ENCODE results near the gene EFCAB7. TPM values are rescaled to one million over a fixed set of nuclear protein-coding genes. Genes with fewer than 3 reads are reported as not detected.

Gene EFCAB7
- total RNA-seq, 1 experiment from 2014 or later: 9.6 TPM

DNA sequence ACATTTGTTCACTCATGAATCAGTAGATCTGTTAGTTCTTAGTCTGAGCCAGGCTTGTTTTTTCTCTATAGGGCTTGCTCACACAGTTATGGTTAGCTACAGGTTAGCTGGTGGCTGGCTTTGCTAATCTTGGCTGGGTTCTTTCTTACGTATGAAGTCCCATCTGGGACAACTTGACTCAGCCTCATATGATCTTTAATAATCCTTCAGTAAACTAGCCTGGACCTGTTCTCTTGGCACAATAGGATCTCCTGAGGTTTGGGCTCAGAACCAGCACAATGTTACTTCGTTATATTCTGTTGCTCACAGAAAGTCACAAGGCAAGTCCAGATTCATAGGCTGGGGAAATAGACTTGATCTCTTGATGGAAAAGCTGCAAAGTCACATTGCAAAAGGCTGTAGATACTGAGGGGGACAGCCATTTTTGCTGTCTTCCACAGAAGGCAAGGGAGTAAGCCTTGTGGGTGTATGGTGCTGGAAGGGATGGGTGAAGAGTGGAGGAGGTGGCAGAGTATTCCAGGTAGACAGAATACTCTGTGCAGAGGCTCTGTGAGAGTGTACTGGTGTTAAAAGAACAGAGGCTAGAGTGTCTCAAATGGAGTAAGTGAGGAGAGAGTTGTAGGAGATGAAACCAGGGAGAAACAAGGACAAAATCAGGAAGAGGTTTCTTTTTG, 24.4 kb downstream of the EFCAB7 start:
- BruUV-seq (replicated peaks): no TSS peak
- TF ChIP-seq, protein P1, sequence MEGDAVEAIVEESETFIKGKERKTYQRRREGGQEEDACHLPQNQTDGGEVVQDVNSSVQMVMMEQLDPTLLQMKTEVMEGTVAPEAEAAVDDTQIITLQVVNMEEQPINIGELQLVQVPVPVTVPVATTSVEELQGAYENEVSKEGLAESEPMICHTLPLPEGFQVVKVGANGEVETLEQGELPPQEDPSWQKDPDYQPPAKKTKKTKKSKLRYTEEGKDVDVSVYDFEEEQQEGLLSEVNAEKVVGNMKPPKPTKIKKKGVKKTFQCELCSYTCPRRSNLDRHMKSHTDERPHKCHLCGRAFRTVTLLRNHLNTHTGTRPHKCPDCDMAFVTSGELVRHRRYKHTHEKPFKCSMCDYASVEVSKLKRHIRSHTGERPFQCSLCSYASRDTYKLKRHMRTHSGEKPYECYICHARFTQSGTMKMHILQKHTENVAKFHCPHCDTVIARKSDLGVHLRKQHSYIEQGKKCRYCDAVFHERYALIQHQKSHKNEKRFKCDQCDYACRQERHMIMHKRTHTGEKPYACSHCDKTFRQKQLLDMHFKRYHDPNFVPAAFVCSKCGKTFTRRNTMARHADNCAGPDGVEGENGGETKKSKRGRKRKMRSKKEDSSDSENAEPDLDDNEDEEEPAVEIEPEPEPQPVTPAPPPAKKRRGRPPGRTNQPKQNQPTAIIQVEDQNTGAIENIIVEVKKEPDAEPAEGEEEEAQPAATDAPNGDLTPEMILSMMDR (IDR thresholded peaks at IDR 0.05; ENCODE audit: unreplicated experiment): no peak
- CTCF ChIA-PET: no interaction called here
- H3K27me3 Mint-ChIP-seq (ENCODE audit: unreplicated experiment): no peaks in the 10 kb centered on the region
- no peak for DNase-seq
- no peaks in the 10 kb centered on the region for H3K9me3 Mint-ChIP-seq (ENCODE audit: low read depth, unreplicated experiment)
- H3K36me3 Mint-ChIP-seq (ENCODE audit: insufficient read depth, unreplicated experiment): peaks cover 4% of the 10 kb centered on the region
- no peak overlapping the region for H3K4me3 Mint-ChIP-seq (ENCODE audit: low read depth, unreplicated experiment)
- H3K4me1 Mint-ChIP-seq (ENCODE audit: low read depth, unreplicated experiment): no peaks in the 10 kb centered on the region
- intact Hi-C loops (cut with micrococcal nuclease; ENCODE audit: unreplicated experiment): no loop called here
- no peak overlapping the region for H3K27ac Mint-ChIP-seq (ENCODE audit: unreplicated experiment)

DNA sequence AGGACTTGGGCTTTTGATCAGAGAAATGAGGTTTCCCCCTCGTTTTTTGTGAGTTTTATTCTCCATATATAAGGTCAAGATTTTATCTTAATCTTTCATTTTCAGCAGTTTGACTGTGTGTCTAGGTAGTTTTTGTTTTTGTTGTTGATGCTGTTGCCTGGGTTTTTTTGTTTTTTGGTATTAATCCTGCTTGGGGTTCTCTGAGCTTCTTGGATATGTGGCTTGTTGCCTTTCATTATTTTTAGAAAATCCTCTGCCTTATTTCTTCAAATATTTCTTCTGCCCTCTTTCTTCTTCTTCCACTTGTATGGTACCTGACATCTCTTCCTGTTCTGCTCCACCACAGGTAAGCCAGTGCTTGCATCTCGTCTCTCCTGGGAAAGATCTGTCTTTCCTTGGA, 25.0 kb downstream of the EFCAB7 start:
- intact Hi-C loops (cut with micrococcal nuclease; ENCODE audit: unreplicated experiment): no loop called here
- CTCF ChIA-PET: no interaction called here

DNA sequence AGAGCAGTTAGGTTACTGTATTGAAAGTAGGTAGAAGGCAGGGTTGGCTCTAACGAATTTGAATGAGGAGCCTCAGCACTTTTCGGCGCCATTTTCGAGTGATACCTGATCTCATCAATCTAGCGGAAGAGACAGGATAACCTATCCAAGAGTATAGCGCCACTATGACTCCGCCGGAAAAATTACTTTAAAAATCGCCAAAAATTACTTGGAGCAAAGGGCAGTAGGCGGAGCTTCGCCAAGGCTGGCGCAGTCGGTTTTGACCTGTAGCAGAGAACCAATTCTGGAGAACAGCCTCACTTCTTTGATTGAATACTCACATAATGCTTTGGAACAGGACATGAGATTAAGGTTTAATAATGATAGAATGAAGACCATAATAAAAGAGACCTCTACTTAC, 25.6 kb downstream of the EFCAB7 start:
- no peak for DNase-seq
- Mint-ChIP-seq H3K9me3 (ENCODE audit: low read depth, unreplicated experiment) (no peaks in the 10 kb centered on the region), H3K27me3 (ENCODE audit: unreplicated experiment) (no peaks in the 10 kb centered on the region), H3K4me1 (ENCODE audit: low read depth, unreplicated experiment) (no peaks in the 10 kb centered on the region), H3K4me3 (ENCODE audit: low read depth, unreplicated experiment) (no peak overlapping the region), H3K27ac (ENCODE audit: unreplicated experiment) (no peak overlapping the region), H3K36me3 (ENCODE audit: insufficient read depth, unreplicated experiment) (peaks cover 4% of the 10 kb centered on the region)
- TF ChIP-seq, protein P1 (IDR thresholded peaks at IDR 0.05; ENCODE audit: unreplicated experiment): no peak
- CTCF ChIA-PET: no interaction called here
- BruUV-seq (replicated peaks): no TSS peak
- intact Hi-C loops (cut with micrococcal nuclease; ENCODE audit: unreplicated experiment): no loop called here

More for the DNA sequence above, 25.0 kb downstream of the EFCAB7 start:
- no peak overlapping the region for H3K27ac Mint-ChIP-seq (ENCODE audit: unreplicated experiment)
- TF ChIP-seq, protein P1 (IDR thresholded peaks at IDR 0.05; ENCODE audit: unreplicated experiment): no peak
- BruUV-seq (replicated peaks): no TSS peak
- no peak overlapping the region for H3K4me3 Mint-ChIP-seq (ENCODE audit: low read depth, unreplicated experiment)
- DNase-seq: no peak
- H3K27me3 Mint-ChIP-seq (ENCODE audit: unreplicated experiment): no peaks in the 10 kb centered on the region
- no peaks in the 10 kb centered on the region for H3K4me1 Mint-ChIP-seq (ENCODE audit: low read depth, unreplicated experiment)
- no peaks in the 10 kb centered on the region for H3K9me3 Mint-ChIP-seq (ENCODE audit: low read depth, unreplicated experiment)
- peaks cover 4% of the 10 kb centered on the region for H3K36me3 Mint-ChIP-seq (ENCODE audit: insufficient read depth, unreplicated experiment)

DNA sequence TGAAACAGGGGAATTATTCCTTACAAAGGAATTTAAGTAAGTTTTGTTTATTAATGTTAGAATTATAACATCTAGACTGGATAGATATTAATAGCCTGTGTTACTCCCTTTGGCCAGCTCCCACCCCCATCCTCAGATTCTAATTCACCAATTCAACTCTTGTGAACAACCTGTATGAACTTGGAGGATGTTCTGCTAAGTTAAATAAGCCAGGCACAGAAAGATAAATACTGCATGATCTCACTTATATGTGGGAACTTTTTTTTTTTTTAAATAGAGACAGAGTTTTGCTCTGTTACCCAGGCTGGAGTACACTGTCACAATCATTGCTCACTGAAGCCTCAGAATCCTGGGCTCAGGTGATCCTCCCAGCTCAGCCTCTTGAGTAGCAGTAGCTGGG, 32.2 kb downstream of the EFCAB7 start:
- peaks cover 8% of the 10 kb centered on the region for H3K4me1 Mint-ChIP-seq (ENCODE audit: low read depth, unreplicated experiment)
- TF ChIP-seq, protein P1 (IDR thresholded peaks at IDR 0.05; ENCODE audit: unreplicated experiment): no peak
- DNase-seq: no peak
- H3K9me3 Mint-ChIP-seq (ENCODE audit: low read depth, unreplicated experiment): no peaks in the 10 kb centered on the region
- intact Hi-C loops (cut with micrococcal nuclease; ENCODE audit: unreplicated experiment): no loop called here
- no peaks in the 10 kb centered on the region for H3K27me3 Mint-ChIP-seq (ENCODE audit: unreplicated experiment)
- BruUV-seq (replicated peaks): no TSS peak
- CTCF ChIA-PET: no interaction called here
- no peak overlapping the region for H3K27ac Mint-ChIP-seq (ENCODE audit: unreplicated experiment)
- no peak overlapping the region for H3K4me3 Mint-ChIP-seq (ENCODE audit: low read depth, unreplicated experiment)
- H3K36me3 Mint-ChIP-seq (ENCODE audit: insufficient read depth, unreplicated experiment): no peaks in the 10 kb centered on the region
